Measurements from ENCODE around the gene TESK2.
A peak's percentile ranks its signal among the peaks of the same experiment; 100 is the strongest.

TESK2 gene

GRCh38 chr1:45337630-45338325 lies 153.2 kb downstream of the TESK2 start:
- DNase-seq (ENCODE audit: low spot score) = no peak

- DNase-seq (ENCODE audit: low spot score) = no peak
Measured at GRCh38 chr1:45335855-45336324, 155.1 kb downstream of the TESK2 start.

DNA sequence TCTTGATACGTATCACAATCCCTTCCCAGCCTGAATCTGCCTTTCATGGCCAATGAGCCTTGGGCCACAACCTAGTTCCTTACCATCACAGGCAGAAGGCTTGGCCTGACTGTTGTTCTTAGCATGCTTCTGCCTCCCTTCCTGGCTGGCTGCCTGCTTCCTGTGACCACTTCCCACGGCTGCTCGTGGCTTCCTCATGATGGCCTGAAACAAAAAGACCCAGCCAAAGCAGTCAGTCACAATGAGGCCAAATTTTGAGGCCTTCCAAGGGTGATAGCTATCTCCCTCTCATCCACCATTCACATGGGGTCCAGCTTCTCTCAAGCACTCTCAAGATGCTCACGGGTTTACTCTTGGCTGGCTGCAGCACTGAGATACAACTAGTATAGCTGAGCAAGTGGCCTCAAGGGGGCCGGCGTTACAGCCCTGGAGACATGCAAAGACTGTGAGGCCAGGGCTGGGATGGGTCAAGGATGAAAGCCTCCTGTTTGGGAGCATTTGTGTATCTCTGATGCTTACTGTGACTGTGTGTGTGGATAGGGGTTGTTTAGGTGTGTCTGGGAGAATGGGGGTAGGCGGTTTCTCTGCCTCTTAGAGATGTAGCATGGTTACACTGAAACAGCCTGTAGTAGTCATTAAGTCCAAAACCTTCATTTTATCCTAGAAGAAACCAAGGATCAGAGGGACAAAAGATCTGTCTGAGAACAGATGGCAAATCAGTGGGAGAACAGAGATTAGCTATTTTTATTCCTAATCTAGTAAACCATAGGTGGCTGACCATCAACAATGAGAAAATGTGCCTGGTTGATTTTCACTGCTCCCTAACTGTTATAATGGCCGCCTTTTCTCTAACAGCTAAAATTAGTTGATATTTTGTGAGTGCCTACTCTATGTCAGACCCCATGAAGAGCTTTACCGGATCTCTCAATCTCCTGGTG lies 156.4 kb downstream of the TESK2 start:
- DNase-seq (ENCODE audit: low spot score) = no peak

- DNase-seq (ENCODE audit: low spot score) = no peak
Measured at GRCh38 chr1:45332346-45332720, 158.6 kb downstream of the TESK2 start.

GRCh38 chr1:45331436-45332345 lies 159.3 kb downstream of the TESK2 start:
- no peak for DNase-seq (ENCODE audit: low spot score)

DNA sequence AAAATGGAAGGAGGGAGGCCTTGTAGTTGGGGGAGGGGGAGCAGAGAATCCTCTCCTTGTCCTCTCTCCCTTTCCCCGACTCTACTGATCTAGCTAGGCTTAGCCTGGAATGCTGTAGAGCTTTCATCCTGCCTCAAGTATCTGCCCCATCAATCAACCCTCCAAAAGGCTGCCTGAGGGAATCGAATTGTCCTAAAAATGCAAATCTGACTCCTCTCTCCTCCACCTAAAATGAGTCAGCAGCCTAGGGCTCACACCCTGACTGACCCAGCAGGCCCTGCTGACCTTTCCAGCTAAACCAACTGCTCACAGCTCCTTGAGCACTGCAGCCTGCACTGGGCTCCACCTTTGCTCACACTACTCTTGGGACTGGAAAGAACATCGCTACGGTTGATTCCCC lies 161.5 kb downstream of the TESK2 start:
- no peak for DNase-seq (ENCODE audit: low spot score)

DNA sequence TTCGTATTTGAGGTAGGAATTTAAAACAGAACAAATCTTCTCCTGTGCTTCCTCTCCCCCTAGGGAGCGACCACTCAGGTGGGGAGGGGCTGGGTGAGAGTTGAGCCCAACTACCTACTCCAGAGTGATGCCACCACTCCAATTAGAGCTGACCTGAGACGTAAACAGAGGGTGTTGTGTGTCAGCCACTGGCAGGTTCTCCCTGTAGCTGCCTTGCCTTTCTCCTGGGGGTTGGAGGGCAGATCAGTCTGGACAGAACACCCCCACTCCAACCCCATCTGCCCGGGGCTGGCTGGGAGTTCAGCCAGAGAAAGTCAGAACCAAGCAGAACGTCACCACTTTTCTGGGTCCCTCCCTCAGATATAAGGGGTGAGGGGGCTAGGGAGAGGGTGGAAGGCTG lies 162.3 kb downstream of the TESK2 start:
- DNase-seq (ENCODE audit: low spot score) = no peak

- DNase-seq (ENCODE audit: low spot score) = peak; percentile 31
Measured at GRCh38 chr1:45327644-45328515, 163.1 kb downstream of the TESK2 start.

GRCh38 chr1:45326627-45327623 lies 164.0 kb downstream of the TESK2 start, which contains the start of gene HPDL:
HPDL (plus strand) TSS chr1:45326895; CDS start chr1:45327149, 254 bp downstream.
- peak; percentile 87 for DNase-seq (ENCODE audit: low spot score)

DNA sequence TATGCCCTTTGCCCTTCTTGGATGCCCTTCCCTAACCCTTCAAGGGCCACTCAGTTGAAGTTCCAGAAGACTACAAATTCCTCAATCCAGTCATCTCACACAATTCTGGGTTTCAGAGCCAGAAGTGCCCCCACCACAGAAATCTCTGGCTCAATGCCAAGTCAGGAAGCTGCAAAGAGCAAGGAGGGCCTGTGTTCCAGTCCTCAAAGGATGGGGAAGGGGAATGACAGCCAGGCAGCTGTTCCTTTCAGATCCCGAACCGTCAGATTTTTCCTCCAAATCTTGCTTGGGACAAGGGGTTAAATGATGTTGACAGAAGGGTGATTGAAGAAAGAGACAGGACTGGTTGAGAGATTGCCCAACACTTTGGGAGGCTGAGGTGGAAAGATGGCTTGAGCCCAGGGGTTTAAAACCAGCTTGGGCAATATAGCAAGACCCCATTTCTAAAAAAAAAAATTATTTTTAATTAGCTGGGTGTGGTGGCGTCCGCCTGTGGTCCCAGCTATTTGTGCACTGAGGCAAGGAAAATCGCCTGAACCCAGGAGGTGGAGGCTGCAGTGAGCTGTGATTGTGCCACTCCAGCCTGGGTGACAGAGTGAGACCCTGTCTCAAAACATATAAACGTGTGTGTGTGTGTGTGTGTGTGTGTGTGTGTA lies 165.0 kb downstream of the TESK2 start:
- peak; percentile 25 for DNase-seq (ENCODE audit: low spot score)

GRCh38 chr1:45322486-45323040 lies 168.4 kb downstream of the TESK2 start:
- no peak for DNase-seq (ENCODE audit: low spot score)

DNA sequence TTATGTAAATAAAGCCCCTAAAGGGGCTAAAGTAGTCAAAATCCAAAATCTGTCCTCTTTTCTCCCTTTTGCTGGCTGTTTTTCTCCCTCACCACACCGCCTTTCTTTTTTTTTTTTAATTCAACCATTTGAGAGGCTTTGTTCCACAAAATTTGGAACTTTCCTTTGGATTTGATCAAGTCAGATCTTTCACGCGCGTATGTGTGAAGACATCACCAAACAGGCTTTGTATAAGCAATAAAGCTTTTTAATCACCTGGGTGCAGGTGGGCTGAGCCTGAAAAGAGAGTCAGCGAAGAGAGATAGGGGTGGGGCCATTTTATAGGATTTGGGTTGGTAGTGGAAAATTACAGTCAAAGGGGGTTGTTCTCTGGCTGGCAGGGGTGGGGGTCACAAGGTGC lies 169.5 kb downstream of the TESK2 start:
- no peak for DNase-seq (ENCODE audit: low spot score)

- DNase-seq (ENCODE audit: low spot score) = no peak
Measured at GRCh38 chr1:45319761-45320160, 171.2 kb downstream of the TESK2 start.

DNA sequence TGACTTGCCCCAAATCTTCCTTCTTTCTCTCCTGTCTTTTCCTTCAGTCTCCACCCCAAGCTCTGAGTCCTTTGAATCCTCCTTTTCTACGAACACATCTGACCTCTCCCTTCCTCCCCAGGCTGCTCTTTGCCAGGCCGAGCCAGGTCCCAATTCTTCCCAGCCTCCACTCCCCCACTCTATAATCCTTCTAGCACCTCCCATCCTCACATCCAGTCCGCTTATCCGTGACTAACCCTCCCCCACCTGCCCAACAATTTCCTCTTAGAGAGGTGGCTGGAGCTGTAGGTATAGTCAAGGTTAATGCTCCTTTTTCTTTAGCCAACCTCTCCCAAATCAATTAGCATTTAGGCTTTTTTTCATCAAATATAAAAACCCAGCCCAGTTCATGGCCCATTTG lies 173.8 kb downstream of the TESK2 start:
- DNase-seq (ENCODE audit: low spot score) = no peak

- DNase-seq (ENCODE audit: low spot score) = no peak
Measured at GRCh38 chr1:45314266-45314665, 176.7 kb downstream of the TESK2 start.

- DNase-seq (ENCODE audit: low spot score) = no peak
Measured at GRCh38 chr1:45306905-45307304, 184.1 kb downstream of the TESK2 start.

DNA sequence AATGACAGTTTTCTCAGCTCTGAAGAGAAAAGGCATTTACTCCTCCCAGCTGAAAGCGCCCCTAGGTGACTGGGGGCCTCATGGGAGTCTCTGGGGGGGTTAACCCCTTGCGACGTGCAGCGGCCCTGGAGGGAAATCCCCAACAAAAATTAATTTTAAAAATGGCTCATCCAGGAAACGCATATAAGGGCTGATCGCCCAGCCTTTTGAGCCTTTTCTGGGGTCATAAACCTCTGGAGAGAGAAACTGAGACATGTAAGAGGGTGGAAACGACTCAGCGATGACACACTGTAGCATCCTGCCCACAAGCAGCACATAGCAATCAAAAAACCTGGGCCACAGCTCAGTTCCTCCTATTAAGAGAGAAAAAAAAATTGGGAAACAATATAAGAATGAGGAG lies 184.6 kb downstream of the TESK2 start:
- no peak for DNase-seq (ENCODE audit: low spot score)

GRCh38 chr1:45305231-45305630 lies 185.7 kb downstream of the TESK2 start:
- DNase-seq (ENCODE audit: low spot score) = no peak
